Activated CD4-positive, alpha-beta T cell treated with anti-CD3 and anti-CD28 coated beads, Interleukin-2, Interleukin-4, amounts not matched to agents 100 ng/mL and 50 ng/mL, durations not matched to agents 16 hours and 8 hours (primary cell): ENCODE data around the gene DPYSL4.
A peak's percentile ranks its signal among the peaks of the same experiment; 100 is the strongest.

ENCODE experiments used
- DNase-seq: peaks from one replicate; pipeline ENCODE4 v3.0.0-alpha.2; 2020; ENCODE audit warnings: low spot score

Gene DPYSL4

GRCh38 chr10:132186488-132187429 lies at the start of gene DPYSL4:
Gene DPYSL4 (plus strand): TSS chr10:132186948. CDS start chr10:132187064, 116 bp downstream.
- no peak for DNase-seq

DNA sequence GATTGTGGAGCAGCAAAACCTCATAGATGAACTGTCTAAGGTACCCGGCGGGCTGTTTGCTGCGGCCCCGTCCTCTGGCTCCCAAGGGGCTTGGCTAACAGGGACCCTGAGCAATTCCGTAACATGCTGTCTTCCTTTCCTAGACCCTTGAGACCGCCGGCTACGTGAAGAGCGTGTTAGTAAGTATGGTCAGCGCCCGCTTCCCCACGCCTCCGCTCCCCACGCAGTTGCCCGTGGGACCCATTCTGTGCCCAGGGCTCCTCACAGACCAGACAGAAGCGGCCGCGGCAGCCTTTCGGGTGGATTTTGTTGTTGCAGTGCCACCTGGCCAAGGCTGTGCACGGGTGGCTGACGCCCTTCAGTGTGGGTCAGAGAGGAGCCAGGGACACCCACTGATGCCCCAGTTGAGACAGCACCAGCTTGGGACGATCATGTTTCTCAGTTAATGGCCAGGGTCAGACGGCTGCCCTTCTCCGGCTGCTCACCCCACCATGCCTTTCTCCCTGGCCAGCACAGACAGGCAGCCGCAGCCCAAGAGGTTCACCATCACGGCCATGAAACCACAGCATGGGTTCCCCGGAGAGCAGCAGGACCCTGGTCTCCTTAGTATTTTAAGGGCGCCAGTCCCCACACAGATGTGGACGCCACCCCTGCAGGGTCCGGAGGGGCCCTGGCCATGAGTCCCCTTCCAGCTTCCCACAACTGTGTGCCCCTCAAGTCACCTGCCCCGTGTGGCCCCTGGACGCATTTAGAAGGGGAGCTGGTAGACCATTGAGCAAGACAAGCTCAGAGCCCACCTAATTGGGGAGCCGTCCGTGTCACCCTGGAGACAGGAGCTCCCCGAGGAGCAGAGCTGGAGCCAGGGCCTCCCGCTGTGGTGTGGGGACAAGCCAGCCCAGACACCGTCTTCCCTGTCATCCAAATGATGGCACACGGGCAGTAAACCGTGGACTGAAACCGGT lies 49.4 kb upstream of the DPYSL4 start:
- DNase-seq = no peak

DNA sequence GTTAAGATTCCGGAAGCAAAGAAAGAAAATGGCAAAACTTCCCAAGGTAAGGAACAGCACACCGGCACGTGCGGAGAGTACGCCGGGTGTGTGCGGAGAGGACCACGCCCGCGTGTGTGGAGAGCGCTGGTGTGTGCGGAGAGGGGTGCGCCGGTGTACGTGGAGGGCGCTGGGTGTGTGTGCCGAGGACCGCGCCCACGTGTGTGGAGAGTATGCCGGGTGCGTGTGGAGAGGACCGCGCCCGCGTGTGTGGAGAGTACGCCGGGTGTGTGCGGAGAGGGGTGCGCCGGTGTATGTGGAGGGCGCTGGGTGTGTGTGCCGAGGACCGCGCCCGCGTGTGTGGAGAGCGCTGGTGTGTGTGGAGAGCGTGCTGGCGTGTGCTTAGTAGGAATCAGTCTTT lies 48.6 kb upstream of the DPYSL4 start:
- DNase-seq = no peak

DNA sequence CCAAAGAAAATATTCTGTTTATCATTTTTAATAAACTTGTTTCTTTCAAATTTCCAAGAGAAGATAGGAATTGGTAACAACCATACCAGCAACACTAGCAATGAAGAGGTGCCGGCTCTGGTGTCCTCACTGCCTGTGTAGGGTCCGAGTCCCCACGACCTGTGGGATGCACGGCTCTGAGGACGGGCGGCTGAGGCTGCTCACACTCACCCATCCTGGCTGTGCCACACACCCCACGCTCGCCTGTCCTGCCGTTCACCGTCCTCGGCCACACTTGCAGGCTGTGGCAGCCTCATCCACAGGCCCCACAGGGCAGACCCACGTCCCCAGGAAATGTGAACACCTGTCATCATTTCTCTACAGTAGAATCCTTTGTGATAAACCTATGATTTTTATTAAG lies 48.2 kb upstream of the DPYSL4 start:
- no peak for DNase-seq

DNA sequence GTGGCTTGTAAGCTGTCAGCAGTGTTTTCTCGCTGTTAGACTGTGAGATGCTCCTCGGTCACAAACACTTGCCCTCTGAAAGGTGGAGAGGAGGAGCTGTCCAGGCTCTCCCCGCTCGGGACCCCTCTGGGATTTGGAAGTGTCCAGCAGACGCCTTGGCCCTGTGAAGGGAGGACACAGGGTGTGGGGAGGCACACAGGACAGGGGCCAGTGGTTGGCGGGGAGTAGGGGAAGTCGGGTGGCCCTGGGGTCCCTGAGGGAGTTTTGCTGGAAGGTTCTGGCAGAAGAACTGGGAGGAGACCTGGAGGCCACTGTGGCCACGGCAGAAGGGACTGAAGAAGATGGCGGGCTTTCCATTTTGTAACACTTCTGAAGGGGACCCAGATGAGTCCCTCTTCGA lies 47.2 kb upstream of the DPYSL4 start:
- DNase-seq = no peak

- no peak for DNase-seq
Observed at GRCh38 chr10:132140167-132140925, 46.4 kb upstream of the DPYSL4 start.

DNA sequence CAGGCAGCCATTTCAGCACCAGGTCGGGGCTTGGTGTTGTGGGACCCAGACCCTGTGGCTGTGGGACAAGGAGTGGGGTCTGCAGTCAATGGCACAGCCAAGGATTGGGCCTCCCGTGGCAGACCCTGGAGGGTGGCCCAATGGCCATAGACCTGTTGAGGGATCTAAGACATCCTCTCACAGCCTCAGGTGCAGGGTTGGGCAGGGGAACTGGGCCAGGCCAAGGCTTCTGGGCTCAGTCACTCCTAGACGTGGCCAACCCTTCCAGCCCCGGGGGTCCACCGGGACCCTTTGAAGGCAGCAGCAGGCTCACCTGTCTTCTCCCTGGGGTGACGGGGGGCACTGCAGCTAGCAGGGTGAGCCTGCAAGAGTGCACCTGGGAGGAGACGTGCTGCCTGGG lies 45.7 kb upstream of the DPYSL4 start:
- DNase-seq = no peak

DNA sequence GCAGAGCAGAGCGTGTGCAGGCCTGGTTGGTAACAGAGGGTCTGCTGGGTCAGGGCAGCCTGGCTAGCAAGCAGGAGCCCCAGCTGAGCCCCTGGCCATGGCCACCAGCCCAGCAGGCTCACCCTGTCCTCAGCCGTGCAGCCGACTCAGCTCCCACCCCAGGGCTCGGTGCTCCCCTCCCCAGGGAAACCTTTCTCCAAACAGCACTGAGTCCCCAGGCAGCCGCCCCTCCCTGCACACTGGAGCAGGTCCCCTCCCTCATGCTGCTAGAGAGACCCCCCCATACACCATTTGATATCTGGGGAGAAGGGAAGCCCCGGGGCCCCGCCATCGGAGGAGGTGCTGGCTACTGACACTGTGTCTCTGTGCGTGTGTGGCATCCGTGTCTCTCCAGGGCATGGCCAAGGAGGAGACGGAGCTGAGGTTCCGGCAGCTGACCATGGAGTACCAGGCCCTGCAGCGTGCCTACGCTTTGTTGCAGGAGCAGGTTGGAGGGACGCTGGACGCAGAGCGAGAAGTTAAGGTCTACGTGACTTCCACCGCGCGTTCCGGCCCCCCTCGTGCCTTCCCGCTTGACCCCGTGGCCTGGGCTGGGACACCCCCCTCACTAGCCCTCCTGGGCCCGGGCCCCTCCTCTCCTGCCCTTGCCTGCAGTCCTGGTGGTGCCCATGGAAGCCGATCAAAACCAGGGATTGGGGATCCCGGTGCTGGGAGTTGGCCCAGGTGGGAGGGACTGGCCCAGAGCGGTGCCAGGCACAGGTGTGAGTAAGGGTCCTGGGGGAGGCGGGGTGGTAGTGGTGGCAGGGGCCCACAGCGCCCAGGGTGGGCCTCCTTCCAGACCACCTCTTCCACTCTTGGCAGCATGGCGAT lies 45.0 kb upstream of the DPYSL4 start:
- no peak for DNase-seq

DNA sequence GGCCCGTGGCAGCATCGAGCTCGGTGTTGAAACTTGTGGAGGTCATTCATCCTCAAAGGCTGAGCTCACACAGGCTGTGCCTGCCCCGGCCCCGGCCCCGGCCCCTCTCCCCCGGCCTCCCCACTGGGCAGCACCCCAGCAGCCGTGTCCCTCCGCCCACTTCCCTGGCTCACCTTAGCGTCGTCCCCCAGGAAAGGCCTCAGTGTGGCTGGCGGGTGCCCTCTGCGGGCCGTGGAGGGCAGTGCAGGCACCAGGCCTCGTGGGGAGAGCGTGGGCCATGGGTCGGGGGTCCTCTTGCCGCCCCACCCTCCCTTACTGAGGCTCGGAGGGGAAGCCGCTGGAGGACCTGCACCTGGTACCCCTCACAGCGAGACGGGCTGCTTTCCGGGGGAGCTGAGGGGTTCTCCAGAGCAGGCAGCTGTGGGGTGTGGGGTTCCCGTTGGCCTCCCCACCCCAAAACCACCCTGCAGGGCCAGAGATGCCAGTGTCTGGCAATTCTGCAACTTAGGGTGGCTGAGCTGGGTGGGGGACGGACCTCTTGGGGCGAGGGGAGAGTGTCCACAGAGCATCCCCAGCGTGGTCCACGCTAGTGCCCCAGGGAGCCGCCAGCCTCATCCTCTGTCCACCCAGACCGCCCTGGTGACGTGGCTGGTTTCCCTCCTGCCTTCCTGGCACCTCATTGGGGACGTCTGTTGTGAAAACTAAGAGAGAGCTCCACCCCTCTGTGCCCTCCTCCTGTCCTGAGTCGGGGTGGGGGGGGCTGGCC lies 44.2 kb upstream of the DPYSL4 start:
- peak; percentile 42 for DNase-seq

DNA sequence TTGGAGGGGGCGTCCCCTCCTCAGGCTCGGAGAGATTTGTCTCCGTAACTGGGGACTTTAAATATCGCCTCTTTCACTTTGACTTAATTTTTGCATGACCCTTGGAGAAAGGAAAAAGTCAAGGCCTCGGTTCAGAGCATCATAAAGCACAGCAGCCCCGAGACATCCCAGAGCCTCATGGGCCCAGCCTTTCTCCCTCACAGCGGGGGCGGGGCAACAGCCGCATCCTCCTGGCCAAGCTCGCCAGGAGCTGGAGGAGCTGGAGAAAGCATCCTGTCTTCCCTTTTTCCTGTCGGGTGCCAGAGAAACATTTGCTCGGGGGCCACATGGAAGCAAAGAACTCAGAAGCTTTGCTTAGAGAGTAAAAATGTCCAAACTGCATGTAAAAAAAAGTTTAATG lies 43.6 kb upstream of the DPYSL4 start:
- no peak for DNase-seq

- DNase-seq = no peak
Observed at GRCh38 chr10:132144086-132144485, 42.7 kb upstream of the DPYSL4 start.

DNA sequence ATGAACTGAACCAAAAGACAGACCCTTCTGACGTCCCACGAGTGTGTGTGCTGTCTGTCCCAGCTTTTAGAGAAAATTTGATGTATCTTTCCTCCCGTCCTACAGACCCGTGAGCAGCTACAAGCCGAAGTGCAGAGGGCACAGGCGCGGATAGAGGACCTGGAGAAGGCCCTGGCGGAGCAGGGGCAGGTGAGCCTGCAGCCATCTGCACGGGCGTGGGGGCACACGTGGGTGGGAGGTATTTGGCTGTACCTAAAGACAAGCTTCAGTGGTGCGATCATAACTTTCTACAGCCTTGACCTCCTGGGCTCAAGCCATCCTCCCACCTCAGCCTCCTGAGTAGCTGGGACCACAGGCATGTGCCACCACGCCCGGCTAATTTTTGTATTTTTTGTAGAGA lies 41.7 kb upstream of the DPYSL4 start:
- DNase-seq = no peak

GRCh38 chr10:132145521-132146185 lies 41.1 kb upstream of the DPYSL4 start:
- no peak for DNase-seq

DNA sequence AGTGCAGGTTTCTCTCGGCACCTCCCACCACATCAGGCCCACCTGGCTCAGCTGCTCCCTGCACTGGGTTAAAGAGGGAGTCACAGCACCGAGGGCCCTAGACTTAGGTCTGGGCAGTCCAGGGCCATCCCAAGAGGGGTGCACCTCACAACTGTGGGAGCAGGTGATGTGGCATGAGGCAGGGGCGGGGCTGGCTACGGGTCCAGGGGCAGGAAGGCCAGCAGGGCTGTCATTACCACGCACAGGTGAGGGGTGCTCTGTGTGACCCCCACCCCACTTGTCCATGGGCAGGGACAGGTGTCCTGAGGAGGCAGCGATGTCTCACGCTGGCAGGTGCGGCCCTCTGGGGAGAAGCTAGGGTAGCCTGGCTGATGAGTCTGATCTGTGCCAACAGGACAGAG lies 40.5 kb upstream of the DPYSL4 start:
- no peak for DNase-seq

- no peak for DNase-seq
Observed at GRCh38 chr10:132146941-132147915, 39.5 kb upstream of the DPYSL4 start.

GRCh38 chr10:132148261-132149251 lies 38.2 kb upstream of the DPYSL4 start:
- DNase-seq = no peak

GRCh38 chr10:132149271-132149670 lies 37.5 kb upstream of the DPYSL4 start:
- DNase-seq = no peak
